Endothelial cell of umbilical vein (primary cell): ENCODE results near the gene SLC35A5.

Source experiments
- CTCF ChIP-seq, 2 donors: IDR thresholded peaks; 1 replicate in 1 of 2; 2 replicates in 1 of 2; pipeline ENCODE4 v1.5.1; 2011; ENCODE audit warnings: low read length in 2 of 2, mild to moderate bottlenecking in 2 of 2, moderate library complexity in 2 of 2, control low read depth in 1 of 2, inconsistent platforms in 1 of 2, low read depth in 1 of 2; ENCODE audit not compliant: insufficient read depth in 1 of 2; ENCODE audit errors: extremely low read depth in 1 of 2
- EZH2 ChIP-seq: IDR thresholded peaks from 2 replicates; pipeline ENCODE4 v1.6.1; 2012; ENCODE audit warnings: borderline replicate concordance, low read depth, mild to moderate bottlenecking, moderate library complexity, low read length, inconsistent platforms; ENCODE audit not compliant: severe bottlenecking
- POLR2A ChIP-seq: IDR thresholded peaks from 2 replicates; pipeline ENCODE4 v1.6.1; 2012; ENCODE audit warnings: low read depth, mild to moderate bottlenecking, control low read depth, low read length
- POLR2AphosphoS5 ChIP-seq: IDR thresholded peaks from 2 replicates; pipeline ENCODE4 v1.6.1; 2012; ENCODE audit warnings: low read depth, mild to moderate bottlenecking, control low read depth, low read length, moderate library complexity; ENCODE audit not compliant: insufficient read depth
- TF ChIP-seq, protein P1 (sequence below): IDR thresholded peaks from 2 replicates; pipeline ENCODE4 v1.6.1; 2011; ENCODE audit not compliant: insufficient read depth, insufficient read length

GRCh38 chr3:112610121-112610520 is 48.3 kb downstream of the SLC35A5 start:
- TF ChIP-seq EZH2, result no peak
- TF ChIP-seq POLR2A, result no peak
- no peak for TF ChIP-seq POLR2AphosphoS5
- TF ChIP-seq, protein P1, sequence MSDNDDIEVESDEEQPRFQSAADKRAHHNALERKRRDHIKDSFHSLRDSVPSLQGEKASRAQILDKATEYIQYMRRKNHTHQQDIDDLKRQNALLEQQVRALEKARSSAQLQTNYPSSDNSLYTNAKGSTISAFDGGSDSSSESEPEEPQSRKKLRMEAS, result no peak
- TF ChIP-seq CTCF (IDR thresholded peaks at IDR 0.05; ENCODE audit: extremely low read depth in 1 of 2, insufficient read depth in 1 of 2, low read depth in 1 of 2, low read length in 2 of 2), result no peak
